GM10248 (cell line): ENCODE data around the gene DBT.

Source experiments
- CTCF ChIA-PET: fragments of 300-600 bp; sonication (Branson Sonifier 250); formaldehyde crosslinking; extraction: SDS; loops from one replicate; lab custom pipeline; 2021; ENCODE audit warnings: antibody characterized with exemption; lab: Yijun Ruan, JAX
- POLR2A ChIA-PET: fragments of 350-650 bp; sonication (Branson Sonifier 250); formaldehyde crosslinking; extraction: SDS; loops from one replicate; lab custom pipeline; 2020; ENCODE audit warnings: antibody characterized with exemption; lab: Yijun Ruan, JAX
- DNase-seq: peaks from one replicate; pipeline ENCODE4 v3.0.0; 2012; ENCODE audit errors: extremely low spot score
- CTCF ChIP-seq: IDR thresholded peaks from 2 replicates; pipeline ENCODE4 v1.5.1; 2012; ENCODE audit warnings: mild to moderate bottlenecking, low read depth; ENCODE audit errors: extremely low read depth, missing control alignments, control extremely low read depth

The DBT gene

GRCh38 chr1:100183370-100183769, 66.3 kb downstream of the DBT start:
- ChIA-PET POLR2A (no interaction called here), CTCF (interaction anchor here (1.6 to 2.0 kb wide), 2 partner anchors 13 to 20 kb away, joined by 4 to 6 read pairs; no protein-coding TSS in a partner anchor)
- no peak for TF ChIP-seq CTCF
- DNase-seq, result no peak

- CTCF ChIA-PET, result interaction anchor here (1.1 kb wide), 1 partner anchor 96 kb away, joined by 3 read pairs; no protein-coding TSS in a partner anchor
- TF ChIP-seq CTCF, result no peak
- no peak for DNase-seq
- POLR2A ChIA-PET, result no interaction called here
Observed at GRCh38 chr1:100178091-100178490, 71.5 kb downstream of the DBT start, which contains the start of gene LRRC39. LRRC39 (minus strand) TSS chr1:100178256; CDS start chr1:100168516, 9,740 bp downstream.

- no peak for DNase-seq
- ChIA-PET CTCF (interaction anchor here (2.1 kb wide), 1 partner anchor 14 kb away, joined by 6 read pairs; no protein-coding TSS in a partner anchor), POLR2A (no interaction called here)
- TF ChIP-seq CTCF, result no peak
Observed at GRCh38 chr1:100177295-100178041, 72.2 kb downstream of the DBT start.

DNA sequence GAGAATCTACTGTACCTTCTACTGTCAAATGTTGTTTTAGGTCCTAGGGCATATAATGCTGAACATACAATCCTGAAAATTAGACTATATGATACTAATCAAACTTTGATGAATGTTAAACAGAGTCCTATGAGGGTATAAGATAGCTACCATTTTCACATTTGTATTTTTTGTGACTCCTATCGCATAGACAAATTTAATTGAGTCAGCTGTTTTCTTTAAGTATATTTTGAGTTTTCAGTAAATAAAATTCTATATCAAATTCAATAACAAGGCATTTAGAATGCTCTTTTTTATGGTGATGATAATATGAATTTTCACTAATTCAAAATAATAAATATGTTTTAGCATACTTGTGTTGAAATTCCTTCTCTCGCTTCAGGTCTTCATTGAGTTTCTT, 81.6 kb downstream of the DBT start:
- ChIA-PET POLR2A (no interaction called here), CTCF (no interaction called here)
- TF ChIP-seq CTCF, result no peak
- no peak for DNase-seq

GRCh38 chr1:100164702-100165101, 84.9 kb downstream of the DBT start:
- TF ChIP-seq CTCF, result no peak
- ChIA-PET CTCF (interaction anchor here (2.0 kb wide), 1 partner anchor 12 kb away, joined by 6 read pairs; no protein-coding TSS in a partner anchor), POLR2A (no interaction called here)
- DNase-seq, result no peak

DNA sequence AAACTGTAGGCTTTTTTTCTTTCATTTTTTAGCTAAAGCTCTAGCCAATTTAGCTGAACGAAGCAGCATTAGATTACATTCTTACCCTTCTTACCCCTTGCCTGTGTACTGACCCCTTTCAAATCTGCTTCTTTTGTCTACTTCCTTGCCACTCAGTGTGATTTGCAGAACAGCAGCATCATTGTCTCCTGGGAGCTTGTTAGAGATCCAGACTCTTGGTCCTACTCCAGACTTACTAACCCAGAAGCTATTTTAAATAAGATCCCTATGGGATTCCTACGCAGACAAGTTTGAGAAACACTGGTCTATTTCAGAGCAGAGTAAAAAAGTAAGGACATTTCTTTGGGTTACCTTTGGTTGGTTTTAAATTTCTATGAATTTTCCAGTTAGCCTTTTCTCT, 85.4 kb downstream of the DBT start:
- no peak for TF ChIP-seq CTCF
- DNase-seq, result no peak
- ChIA-PET POLR2A (no interaction called here), CTCF (interaction anchor here (2.0 kb wide), 1 partner anchor 12 kb away, joined by 6 read pairs; no protein-coding TSS in a partner anchor)
